Subcutaneous adipose tissue (tissue), 4 donors: ENCODE data around the gene MAST2. TPM values are rescaled to one million over a fixed set of nuclear protein-coding genes. Genes with fewer than 3 reads are reported as not detected.

Experiments used
- CTCF ChIP-seq: fragments of 450-650 bp; IDR thresholded peaks from one replicate; pipeline ENCODE4 v1.5.1; 2016; ENCODE audit warnings: low read depth, mild to moderate bottlenecking, control low read depth, antibody characterized with exemption, moderate library complexity
- total RNA-seq, 4 donors: library from RNA; depleted of rRNA; stranded (reverse); fragments of >200 nt; gene quantifications; one replicate each; pipeline ENCODE4 v1.1.0, GENCODE V29; 2016

Gene MAST2
- total RNA-seq, 4 donors from 2014 or later, result 13.4 to 23.3 (median 18.2) TPM

DNA sequence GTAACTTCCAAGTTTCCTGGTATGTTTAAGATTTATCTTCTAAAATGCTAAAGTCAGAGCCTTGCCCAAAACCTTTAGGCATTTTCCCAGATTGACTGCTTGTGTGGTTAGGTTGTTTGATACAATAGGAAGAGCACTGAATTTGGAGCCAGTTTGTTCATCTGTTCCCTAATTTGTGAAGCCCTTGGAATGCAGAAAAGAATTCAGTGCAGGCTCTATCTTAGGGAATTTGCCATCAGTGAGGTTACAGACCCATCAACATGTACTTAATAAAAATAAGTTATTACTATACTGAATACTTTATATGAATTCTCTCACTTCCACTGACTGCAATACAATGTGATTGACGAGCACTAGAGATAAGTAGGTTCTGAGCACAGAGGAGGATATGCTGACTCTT, 208.8 kb downstream of the MAST2 start:
- TF ChIP-seq CTCF, result no peak

DNA sequence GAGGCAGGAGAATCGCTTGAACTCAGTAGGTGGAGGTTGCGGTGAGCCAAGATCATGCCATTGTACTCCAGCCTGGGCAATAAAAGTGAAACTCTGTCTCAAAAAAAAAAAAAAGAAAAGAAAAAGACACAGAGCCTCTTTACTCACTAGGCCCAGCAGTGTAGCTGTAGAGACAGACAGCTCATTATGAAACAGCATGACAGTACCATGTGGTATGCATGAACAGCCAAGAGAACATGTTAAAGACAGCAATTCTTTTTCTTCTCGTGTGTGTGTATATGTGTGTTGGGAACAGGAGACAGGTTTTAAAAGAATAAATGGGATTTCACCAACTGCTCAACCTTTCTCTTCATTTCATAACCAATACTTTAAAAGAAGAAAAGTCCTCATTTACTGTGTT, 210.2 kb downstream of the MAST2 start:
- TF ChIP-seq CTCF, result no peak

GRCh38 chr1:46017876-46018503, 214.6 kb downstream of the MAST2 start:
- no peak for TF ChIP-seq CTCF

- TF ChIP-seq CTCF, result no peak
These were observed 215.9 kb downstream of the MAST2 start for GRCh38 chr1:46019348-46019747.

- TF ChIP-seq CTCF, result no peak
These were observed 216.6 kb downstream of the MAST2 start for GRCh38 chr1:46020010-46020409.

- TF ChIP-seq CTCF, result no peak
These were observed 217.9 kb downstream of the MAST2 start for GRCh38 chr1:46021046-46021996.

DNA sequence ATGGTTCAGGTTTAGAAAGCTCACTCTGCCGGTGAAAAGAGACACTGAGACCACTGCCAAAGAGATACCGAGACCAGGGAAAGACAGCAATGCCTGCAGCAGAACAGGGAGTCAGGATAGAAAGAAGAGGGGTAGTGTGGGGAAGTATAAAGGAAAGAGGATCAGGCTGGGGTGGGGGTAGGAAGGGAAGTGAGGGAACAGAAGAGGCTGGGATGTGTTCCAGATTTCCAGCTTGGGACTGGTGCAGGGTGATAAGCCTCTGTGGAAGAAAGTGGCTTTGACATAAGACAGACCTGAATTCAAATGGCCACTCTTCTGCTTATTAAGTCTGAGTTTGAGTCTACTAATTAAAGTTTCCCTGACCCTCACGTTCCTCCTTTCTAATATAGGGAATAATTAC, 223.1 kb downstream of the MAST2 start:
- no peak for TF ChIP-seq CTCF
